ENCODE data around the gene RALBP1. TPM values are rescaled to one million over a fixed set of nuclear protein-coding genes. Genes with fewer than 3 reads are reported as not detected.

The RALBP1 gene
- total RNA-seq, 1 experiment from 2014 or later: 65.3 TPM

DNA sequence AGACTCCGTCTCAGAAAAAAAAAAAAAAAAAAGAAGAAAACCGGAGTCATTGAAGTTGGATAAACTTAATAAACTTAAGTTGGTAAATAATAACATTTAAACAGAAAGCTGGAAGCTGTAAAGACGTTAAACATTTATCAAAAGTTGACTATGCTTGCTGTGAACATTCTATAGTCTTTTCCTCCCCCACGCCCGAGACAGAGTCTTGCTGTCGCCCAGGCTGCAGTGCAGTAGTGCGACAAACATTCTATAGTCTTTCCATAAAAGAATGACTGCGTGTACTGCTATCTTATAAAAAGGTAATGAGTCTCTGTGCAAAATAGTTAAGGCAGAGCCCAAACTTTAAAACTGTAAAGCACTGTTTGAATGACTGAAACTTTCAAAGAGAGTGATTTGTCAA is 93.9 kb downstream of the RALBP1 start:
- no peak for DNase-seq (ENCODE audit: low spot score)
- in situ Hi-C loops (cut with HindIII; ENCODE audit: low sequenced_read_pairs): no loop called here

DNA sequence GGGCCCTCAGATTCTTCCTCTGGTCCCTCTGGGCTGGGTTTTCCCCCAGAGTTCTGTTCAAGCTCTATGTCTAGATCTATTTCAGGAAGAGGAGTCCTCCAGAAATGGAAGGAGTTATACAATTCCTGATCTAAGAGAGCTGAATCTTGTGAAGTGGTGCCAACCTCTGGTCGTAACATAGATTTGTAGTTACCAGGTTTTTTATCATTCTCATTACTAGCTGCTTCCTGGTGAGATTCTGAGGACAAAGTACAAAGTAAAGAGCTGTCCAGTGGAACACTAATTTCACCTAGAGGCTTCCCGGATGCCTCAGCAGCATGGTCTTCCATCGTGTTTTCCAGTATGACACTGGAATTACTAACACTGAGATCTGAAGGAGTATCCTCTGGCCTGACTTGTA is 94.9 kb downstream of the RALBP1 start:
- in situ Hi-C loops (cut with HindIII; ENCODE audit: low sequenced_read_pairs): no loop called here
- no peak for DNase-seq (ENCODE audit: low spot score)

DNA sequence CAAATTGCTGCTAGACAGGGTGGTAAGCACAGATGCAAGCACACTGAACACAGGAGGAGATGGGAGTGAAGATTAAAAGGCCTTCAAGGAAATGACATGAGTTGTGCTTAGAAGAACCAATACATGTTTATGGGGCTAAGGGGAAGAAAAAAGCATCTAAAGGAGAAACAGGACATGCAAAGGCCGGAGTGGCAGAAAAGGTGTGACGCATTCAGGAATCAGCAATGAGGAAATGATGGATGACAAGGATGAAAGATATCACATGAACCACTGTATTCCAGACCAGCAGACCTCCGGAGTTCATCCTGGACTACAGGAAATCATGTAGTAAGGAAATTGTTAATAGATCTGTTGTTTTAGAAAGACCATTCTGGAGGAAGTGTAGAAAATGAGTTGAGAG is 96.2 kb downstream of the RALBP1 start:
- in situ Hi-C loops (cut with HindIII; ENCODE audit: low sequenced_read_pairs): no loop called here

DNA sequence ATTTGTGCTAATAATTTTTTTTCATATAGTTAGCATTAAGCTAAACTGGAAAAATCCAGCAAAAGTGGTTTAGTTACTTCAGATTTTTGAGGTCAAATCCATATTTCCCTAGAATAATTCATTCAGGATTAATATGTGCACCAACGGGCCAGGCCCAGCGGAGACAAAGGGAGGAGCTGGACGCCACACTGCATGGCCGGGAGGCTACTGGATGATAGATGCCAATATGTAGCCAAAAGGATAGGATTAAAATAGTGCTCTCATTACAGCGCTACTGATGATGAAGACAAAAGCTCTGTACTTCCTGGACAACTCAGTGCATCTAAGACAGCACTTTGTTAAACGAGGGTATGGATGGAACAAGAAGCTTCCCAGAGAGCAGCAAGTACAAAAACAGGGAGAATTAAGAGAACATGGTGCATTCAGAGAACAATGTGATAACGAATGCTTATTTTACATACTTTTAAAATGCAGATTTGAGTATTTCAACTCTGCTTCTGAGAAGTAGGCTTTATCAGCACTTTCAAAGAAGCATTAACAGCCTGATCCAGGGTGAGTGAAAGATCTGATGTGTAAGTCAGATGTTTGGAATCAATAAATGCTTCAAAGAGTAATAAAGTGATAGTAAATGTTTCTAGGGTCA is 99.3 kb downstream of the RALBP1 start:
- no peak for DNase-seq (ENCODE audit: low spot score)
- in situ Hi-C loops (cut with HindIII; ENCODE audit: low sequenced_read_pairs): no loop called here

More for the DNA sequence above, 96.2 kb downstream of the RALBP1 start:
- DNase-seq (ENCODE audit: low spot score): no peak

DNA sequence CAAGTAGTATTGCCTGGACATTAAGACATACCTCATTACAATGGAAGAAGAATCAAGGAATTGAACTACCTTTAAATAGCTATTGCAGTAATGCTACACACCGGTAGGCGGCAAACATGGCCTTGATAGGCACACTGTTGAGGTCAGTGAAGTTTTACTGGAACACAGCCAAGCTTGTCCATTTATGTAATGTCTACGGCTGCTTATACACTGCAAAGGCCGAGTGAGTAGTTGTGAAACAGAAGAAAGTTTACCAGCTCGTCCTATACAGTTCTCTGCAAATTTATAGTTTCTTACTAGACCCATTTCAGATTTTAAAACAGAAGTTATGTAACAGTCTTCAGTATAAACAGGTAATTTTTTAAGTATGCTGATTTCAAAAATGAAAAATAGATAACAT is 100.2 kb downstream of the RALBP1 start:
- DNase-seq (ENCODE audit: low spot score): peak; percentile 75
- in situ Hi-C loops (cut with HindIII; ENCODE audit: low sequenced_read_pairs): no loop called here

DNA sequence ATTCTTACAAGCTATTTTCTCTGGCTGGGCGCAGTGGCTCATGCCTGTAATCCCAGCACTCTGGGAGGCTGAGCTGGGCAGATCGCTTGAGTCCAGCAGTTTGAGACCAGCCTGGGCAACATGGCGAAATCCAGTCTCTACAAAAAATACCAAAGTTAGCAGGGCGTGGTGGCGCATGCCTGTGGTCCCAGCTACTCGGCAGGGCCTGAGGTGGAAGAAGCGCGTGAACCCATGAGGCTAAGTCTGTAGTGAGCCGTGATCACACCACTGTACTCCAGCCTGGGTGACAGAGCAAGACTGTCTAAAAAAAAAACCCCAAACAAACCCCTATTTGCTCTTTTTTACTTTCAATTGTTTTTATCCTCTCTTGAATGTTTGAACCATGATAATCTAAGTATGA is 102.0 kb downstream of the RALBP1 start:
- in situ Hi-C loops (cut with HindIII; ENCODE audit: low sequenced_read_pairs): no loop called here
- no peak for DNase-seq (ENCODE audit: low spot score)

DNA sequence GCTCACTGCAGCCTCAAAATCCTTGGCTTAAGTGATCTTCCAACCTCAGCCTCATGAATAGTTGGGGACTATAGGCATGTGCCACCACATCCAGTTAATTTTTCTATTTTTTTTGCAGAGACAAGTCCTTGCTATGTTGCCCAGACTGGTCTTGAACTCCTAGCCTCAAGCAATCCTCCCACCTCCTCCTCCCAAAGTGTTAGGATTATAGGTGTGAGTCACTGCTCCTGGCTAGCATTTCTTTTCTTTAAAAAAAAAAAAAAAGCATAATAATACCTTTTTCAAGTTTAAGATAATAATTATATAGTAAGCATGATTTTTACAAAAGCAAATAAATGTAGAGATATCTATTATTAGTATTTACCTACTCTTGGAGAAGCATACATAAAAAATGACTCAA is 103.0 kb downstream of the RALBP1 start:
- in situ Hi-C loops (cut with HindIII; ENCODE audit: low sequenced_read_pairs): no loop called here
- no peak for DNase-seq (ENCODE audit: low spot score)

DNA sequence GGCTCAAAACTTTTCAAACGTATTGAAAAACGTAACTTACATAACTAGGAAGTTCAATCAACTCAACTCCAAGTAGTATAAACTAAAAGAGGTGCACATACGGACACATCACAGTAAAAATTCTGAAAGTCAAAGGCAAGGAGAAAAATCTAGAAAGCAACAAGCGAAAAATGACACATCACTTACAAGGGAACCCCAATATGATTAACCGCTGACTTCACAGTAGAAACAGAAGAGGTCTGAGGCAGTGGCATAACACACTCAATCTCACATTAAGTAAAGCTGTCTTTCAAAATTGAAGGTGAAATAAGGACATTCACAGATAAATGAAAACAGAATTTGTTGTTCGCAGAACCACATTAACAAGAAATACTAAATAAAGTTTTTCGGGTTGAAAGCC is 106.4 kb downstream of the RALBP1 start:
- in situ Hi-C loops (cut with HindIII; ENCODE audit: low sequenced_read_pairs): no loop called here
- DNase-seq (ENCODE audit: low spot score): no peak

DNA sequence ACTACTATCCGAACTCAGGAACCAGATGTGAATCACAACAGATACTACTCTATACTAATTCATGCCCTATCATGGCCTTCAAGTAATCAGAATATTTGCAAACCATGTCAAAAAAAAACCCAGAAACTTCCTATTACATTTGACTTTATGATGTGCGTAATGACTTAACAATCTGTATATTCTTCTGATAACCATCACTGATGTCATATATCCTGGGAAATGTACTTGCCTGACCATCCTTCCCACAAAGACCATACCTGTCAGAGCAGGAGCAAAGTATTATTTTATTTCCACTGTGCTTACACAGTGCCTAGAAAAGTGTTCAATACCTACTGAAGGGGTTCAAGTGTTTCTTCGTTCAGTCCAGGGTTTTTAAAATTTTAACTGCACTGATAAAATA is 111.5 kb downstream of the RALBP1 start:
- DNase-seq (ENCODE audit: low spot score): no peak

More for the DNA sequence above, 111.5 kb downstream of the RALBP1 start:
- in situ Hi-C loops (cut with HindIII; ENCODE audit: low sequenced_read_pairs): no loop called here

Other genes starting within 250 kb of the RALBP1 start
- 31.3 and 50.7 TPM in 2 replicates for gene TWSG1, start 140.7 kb upstream of the RALBP1 start, total RNA-seq (2014; rRNA removed; shearing (Covaris generic))
- gene PPP4R1, start 139.0 kb downstream of the RALBP1 start, total RNA-seq (2014; rRNA removed; shearing (Covaris generic)): 70.9 and 74.5 TPM in 2 replicates
- 36.6 and 64.3 TPM in 2 replicates for gene RAB31, start 232.8 kb downstream of the RALBP1 start, total RNA-seq (2014; rRNA removed; shearing (Covaris generic))